ENCODE measurements around the gene LRRC8B. TPM values are rescaled to one million over a fixed set of nuclear protein-coding genes. Genes with fewer than 3 reads are reported as not detected.

The LRRC8B gene
- total and polyA plus RNA-seq, 2 of the 8 experiments (the other 6 are each of a cell fraction or from before 2014, with no cell fraction given): 18.4 to 29.2 TPM

Other genes starting within 250 kb of the LRRC8B start
- gene GBP6, start 160.8 kb upstream of the LRRC8B start, total RNA-seq (2021; fragmentation: NEBNext Ultra II Directional; extraction: Animal tissue kit (Norgen Biotek cat#: 25700)): not detected in 2 replicates
- gene GBP6, start 160.8 kb upstream of the LRRC8B start, polyA plus RNA-seq (2011; rRNA removed): not detected in 2 replicates
- 2.1 and 2.5 TPM in 2 replicates for gene LRRC8C, start 108.3 kb downstream of the LRRC8B start, total RNA-seq (2021; fragmentation: NEBNext Ultra II Directional; extraction: Animal tissue kit (Norgen Biotek cat#: 25700))
- gene LRRC8C, start 108.3 kb downstream of the LRRC8B start, polyA plus RNA-seq (2011; rRNA removed): 0.93 and 1.1 TPM in 2 replicates

Measured in H1 (cell line).